H1 (cell line): ENCODE data around the gene MPDU1. TPM values are rescaled to one million over a fixed set of nuclear protein-coding genes. Genes with fewer than 3 reads are reported as not detected.

Source experiments
- ASH2L ChIP-seq: fragments of 200-600, 300-600 bp; sonication (generic); IDR thresholded peaks from one replicate; pipeline ENCODE4 v1.7.1; 2017; ENCODE audit warnings: low read length
- BCL11A ChIP-seq, 2 experiments: IDR thresholded peaks; one replicate each; pipeline ENCODE4 v1.6.1; 2011; ENCODE audit warnings: low read depth in 2 of 2, low read length in 2 of 2, mild to moderate bottlenecking in 2 of 2
- CBX8 ChIP-seq: fragments of 300-800, 300-1000 bp; sonication (generic); IDR thresholded peaks from 2 replicates; pipeline ENCODE4 v1.7.1; 2016; ENCODE audit warnings: low read depth, low read length, borderline replicate concordance
- CEBPB ChIP-seq: IDR thresholded peaks from 2 replicates; pipeline ENCODE4 v1.6.1; 2012; ENCODE audit warnings: low read depth, low read length
- CREB1 ChIP-seq: IDR thresholded peaks from 2 replicates; pipeline ENCODE4 v1.6.1; 2012; ENCODE audit warnings: inconsistent platforms
- EP300 ChIP-seq, 2 experiments: IDR thresholded peaks; 1 replicate in 1 of 2; 2 replicates in 1 of 2; pipeline ENCODE4 v1.6.1; 2011 to 2012; ENCODE audit warnings: low read depth in 2 of 2, low read length in 2 of 2, mild to moderate bottlenecking in 2 of 2, borderline replicate concordance in 1 of 2, inconsistent platforms in 1 of 2, moderate library complexity in 1 of 2
- EZH2 ChIP-seq: fragments of 200-600 bp; sonication (generic); IDR thresholded peaks from 2 replicates; pipeline ENCODE4 v1.7.1; 2012; ENCODE audit warnings: low read depth, mild to moderate bottlenecking, moderate library complexity, low read length, inconsistent platforms; ENCODE audit not compliant: severe bottlenecking
- FOSL1 ChIP-seq: IDR thresholded peaks from 2 replicates; pipeline ENCODE4 v1.6.1; 2011; ENCODE audit warnings: mild to moderate bottlenecking, low read depth, low read length, moderate library complexity; ENCODE audit not compliant: insufficient read depth
- GTF2F1 ChIP-seq: IDR thresholded peaks from 2 replicates; pipeline ENCODE4 v1.6.1; 2012; ENCODE audit warnings: low read depth, low read length, improper control_type of control experiment, borderline replicate concordance
- HDAC2 ChIP-seq, 2 experiments: fragments of 300-600 bp in 1 of 2; sonication (generic) in 1 of 2; IDR thresholded peaks; 2 replicates each; pipeline ENCODE4 v1.6.1; 2011 to 2012; ENCODE audit warnings: low read depth in 2 of 2, low read length in 2 of 2, mild to moderate bottlenecking in 2 of 2, moderate library complexity in 2 of 2, borderline replicate concordance in 1 of 2, inconsistent platforms in 1 of 2
- JUN ChIP-seq: IDR thresholded peaks from 2 replicates; pipeline ENCODE4 v1.6.1; 2011; ENCODE audit warnings: low read depth, mild to moderate bottlenecking, improper control_type of control experiment, low read length
- KDM4A ChIP-seq: IDR thresholded peaks from one replicate; pipeline ENCODE4 v1.7.1; 2012; ENCODE audit warnings: low read depth, mild to moderate bottlenecking, moderate library complexity, low read length, inconsistent platforms; ENCODE audit not compliant: severe bottlenecking
- MAFK ChIP-seq: IDR thresholded peaks from 2 replicates; pipeline ENCODE4 v1.6.1; 2012; ENCODE audit warnings: low read depth, mild to moderate bottlenecking, improper control_type of control experiment, low read length
- RAD21 ChIP-seq, 2 experiments: IDR thresholded peaks in 1 of 2; conservative IDR thresholded peaks in 1 of 2; 2 replicates each; pipeline ENCODE4 v1.6.1; 2011; ENCODE audit warnings: low read depth in 2 of 2, low read length in 2 of 2, improper control_type of control experiment in 1 of 2, inconsistent platforms in 1 of 2, mild to moderate bottlenecking in 1 of 2, moderate library complexity in 1 of 2
- RFX5 ChIP-seq: IDR thresholded peaks from 2 replicates; pipeline ENCODE4 v1.6.1; 2011; ENCODE audit warnings: low read depth, low read length, improper control_type of control experiment, borderline replicate concordance
- RXRA ChIP-seq: IDR thresholded peaks from 2 replicates; pipeline ENCODE4 v1.6.1; 2011; ENCODE audit warnings: low read depth, mild to moderate bottlenecking, low read length, moderate library complexity; ENCODE audit not compliant: insufficient read depth
- SAP30 ChIP-seq: fragments of 300-600 bp; sonication (generic); IDR thresholded peaks from 2 replicates; pipeline ENCODE4 v1.7.1; 2012; ENCODE audit warnings: low read length, moderate library complexity, mild to moderate bottlenecking, inconsistent platforms; ENCODE audit not compliant: insufficient read depth, insufficient replicate concordance
- SUZ12 ChIP-seq: fragments of 200-600 bp; sonication (generic); IDR thresholded peaks from 2 replicates; pipeline ENCODE4 v1.6.1; 2012; ENCODE audit warnings: mild to moderate bottlenecking, inconsistent platforms, low read length, moderate library complexity, mixed read lengths
- TAF7 ChIP-seq: optimal IDR thresholded peaks from 2 replicates; pipeline ENCODE3; 2011; ENCODE audit warnings: low read depth, mild to moderate bottlenecking, inconsistent platforms, low read length, moderate library complexity, borderline replicate concordance
- TCF12 ChIP-seq: IDR thresholded peaks from 2 replicates; pipeline ENCODE4 v1.6.1; 2011; ENCODE audit warnings: low read depth, mild to moderate bottlenecking, low read length
- ZNF274 ChIP-seq: IDR thresholded peaks from 2 replicates; pipeline ENCODE4 v1.7.0; 2012; ENCODE audit warnings: low read length, borderline replicate concordance; ENCODE audit errors: extremely low read depth
- polyA plus RNA-seq, 7 experiments: library from polyadenylated mRNA; depleted of rRNA in 3 of 7; stranded (reverse) in 5 of 7; unstranded in 2 of 7; fragments of >200 nt in 5 of 7; fragments of 200-250 nt in 2 of 7; gene quantifications; 1 replicate in 5 of 7; 2 replicates in 1 of 7; 4 replicates in 1 of 7; pipeline versions ENCODE4 v1.2.1 to v1.2.3, GENCODE V29; 2011 to 2013; ENCODE audit warnings: missing spikeins in 2 of 7, mixed read lengths in 2 of 7
- total RNA-seq: library from RNA; stranded (reverse); fragmentation: NEBNext Ultra II Directional; extraction: Animal tissue kit (Norgen Biotek cat#: 25700); gene quantifications from 2 replicates; pipeline ENCODE4 v1.2.1, GENCODE V29; 2021

The MPDU1 gene
- total and polyA plus RNA-seq, 2 of the 8 experiments (the other 6 are each of a cell fraction or from before 2014, with no cell fraction given), result 63.2 to 142 TPM

- TF ChIP-seq SAP30 (no peak), CEBPB (no peak; the same call in 1 of the 2 replicates), TCF12 (no peak), BCL11A (IDR thresholded peaks at IDR 0.05; ENCODE audit: low read depth in 2 of 2, low read length in 2 of 2) (no peak), KDM4A (no peak), SUZ12 (no peak), ASH2L (no peak), FOSL1 (no peak), EP300 (IDR thresholded peaks at IDR 0.05; ENCODE audit: borderline replicate concordance in 1 of 2, low read depth in 2 of 2, low read length in 2 of 2) (no peak), RAD21 (IDR thresholded peaks at IDR 0.05 in 1 of 2, conservative IDR thresholded peaks at IDR 0.05 in 1 of 2; ENCODE audit: low read depth in 2 of 2, low read length in 2 of 2) (no peak), CBX8 (no peak), MAFK (no peak), CREB1 (no peak; the same call in 1 of the 2 replicates), TAF7 (peak; percentile 41), HDAC2 (IDR thresholded peaks at IDR 0.05; ENCODE audit: borderline replicate concordance in 1 of 2, low read depth in 2 of 2, low read length in 2 of 2) (no peak), RXRA (no peak), RFX5 (no peak), EZH2 (no peak), ZNF274 (no peak), JUN (no peak), GTF2F1 (no peak)
Measured at GRCh38 chr17:7579001-7579833, 4.4 kb upstream of the MPDU1 start, which contains the start of gene CD68 (continued).
